NCI-H1092 (cell line): ENCODE data around the gene KIFAP3.

Experiments
- DNase-seq: peaks from one replicate; lab custom pipeline; 2025; lab: John Stamatoyannopoulos, UW

KIFAP3 gene

DNA sequence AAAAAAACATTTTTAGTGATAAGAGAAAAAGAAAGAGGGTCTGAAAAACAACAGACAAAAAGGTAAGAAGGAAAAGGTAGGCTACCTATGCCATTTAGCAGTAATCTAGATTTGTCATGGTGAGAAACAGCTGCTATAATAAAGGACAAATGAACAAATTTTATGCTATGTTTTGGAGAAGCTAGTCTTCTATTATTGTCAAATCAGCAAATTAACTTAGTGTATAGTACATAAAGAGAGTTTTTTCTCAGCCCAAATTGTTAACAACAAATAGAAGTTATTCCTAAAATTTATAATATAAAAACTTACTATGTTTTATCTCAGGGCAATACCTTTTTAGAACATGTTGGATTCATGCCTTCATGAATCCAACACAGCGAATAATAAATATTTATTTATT, 88.7 kb downstream of the KIFAP3 start:
- no peak for DNase-seq

DNA sequence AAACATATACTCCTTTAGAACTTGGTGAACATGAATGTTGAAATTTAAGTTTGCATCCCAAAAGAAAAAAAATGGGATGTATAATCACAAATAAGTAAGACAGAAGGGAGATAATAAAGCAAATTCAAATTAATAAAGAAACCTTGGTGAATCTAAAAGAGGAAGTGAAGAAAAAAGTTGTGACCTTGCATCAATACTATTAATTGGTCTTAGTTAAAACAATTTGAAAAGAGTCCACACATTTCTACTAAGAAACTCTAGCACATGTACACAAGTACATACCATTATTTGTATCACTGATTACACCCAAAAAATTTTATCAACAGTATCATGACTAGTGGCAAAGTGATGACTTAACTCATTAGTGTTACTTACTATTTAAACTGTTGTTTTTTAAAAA, 100.4 kb downstream of the KIFAP3 start:
- DNase-seq = no peak

DNA sequence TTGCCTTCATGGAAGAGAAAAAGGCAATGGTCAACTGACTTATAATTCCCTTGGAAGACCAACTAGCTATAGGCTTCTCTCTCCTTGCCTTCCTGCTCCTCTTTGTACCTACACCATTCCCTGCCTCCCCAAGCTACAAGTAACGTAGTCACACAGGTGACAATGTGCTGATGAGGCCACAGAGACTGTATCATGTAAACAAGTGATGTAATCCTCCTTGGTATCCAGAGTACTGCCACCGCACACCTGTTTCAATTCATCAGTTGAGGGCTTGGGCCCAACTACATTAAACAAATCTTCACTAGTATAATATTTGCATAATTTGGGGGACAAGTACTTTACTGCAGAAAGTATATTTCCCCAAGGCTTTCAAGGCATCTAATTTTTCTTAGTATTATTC, 104.4 kb downstream of the KIFAP3 start:
- DNase-seq = no peak

DNA sequence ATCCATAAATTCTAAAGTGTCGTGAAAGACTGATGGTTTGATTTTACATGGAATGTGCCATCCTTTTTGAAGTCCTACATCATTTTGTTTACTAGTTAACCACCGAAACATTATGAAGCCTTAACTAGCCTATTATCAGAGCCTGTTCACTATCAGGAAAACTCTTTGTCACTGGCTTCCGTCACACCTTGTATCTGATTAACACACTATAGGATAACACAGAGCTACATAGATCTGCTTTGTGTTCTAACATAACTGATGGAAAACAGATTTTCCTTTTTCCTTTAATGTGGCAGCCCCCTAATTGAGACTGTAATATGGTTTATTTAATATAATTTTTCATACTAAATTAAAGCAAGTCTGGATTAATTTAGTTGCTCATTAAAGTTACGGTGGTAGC, 106.3 kb downstream of the KIFAP3 start:
- no peak for DNase-seq

DNA sequence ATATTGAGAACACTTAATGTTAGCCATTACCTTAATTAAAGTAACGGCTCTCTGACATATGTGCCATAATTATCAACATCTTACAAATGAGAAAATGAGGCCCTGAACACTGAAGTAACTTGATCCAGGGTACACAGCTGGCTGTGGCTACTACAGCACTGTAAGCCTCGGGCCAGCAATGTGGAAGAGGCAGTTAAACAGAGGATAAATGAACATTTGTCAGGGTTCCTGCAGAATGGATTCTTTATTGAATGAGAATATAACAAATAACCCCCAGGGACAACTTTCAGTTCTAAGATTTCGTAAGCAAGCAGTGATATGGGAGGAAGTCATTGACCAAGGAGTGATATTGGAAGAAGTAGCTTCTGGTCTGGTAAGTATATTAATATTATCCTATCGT, 110.3 kb downstream of the KIFAP3 start:
- no peak for DNase-seq

DNA sequence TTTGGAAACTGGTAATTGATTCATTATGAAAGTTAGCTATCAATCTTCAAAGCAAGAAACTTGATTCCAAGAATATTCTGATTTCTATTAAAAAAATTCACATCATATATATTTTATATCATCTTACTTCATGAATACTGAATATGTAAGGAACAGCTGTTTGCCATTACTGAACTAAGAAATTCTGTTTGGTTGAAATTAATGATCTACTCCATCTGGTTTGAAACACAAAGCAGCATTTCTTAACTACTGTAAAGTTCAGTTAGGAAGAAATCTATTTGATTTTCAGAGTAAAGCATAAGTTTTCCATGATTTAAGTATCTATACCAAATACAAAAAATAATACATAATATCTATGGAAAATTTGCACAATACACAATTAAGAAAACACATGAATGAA, 114.8 kb downstream of the KIFAP3 start:
- DNase-seq = no peak

DNA sequence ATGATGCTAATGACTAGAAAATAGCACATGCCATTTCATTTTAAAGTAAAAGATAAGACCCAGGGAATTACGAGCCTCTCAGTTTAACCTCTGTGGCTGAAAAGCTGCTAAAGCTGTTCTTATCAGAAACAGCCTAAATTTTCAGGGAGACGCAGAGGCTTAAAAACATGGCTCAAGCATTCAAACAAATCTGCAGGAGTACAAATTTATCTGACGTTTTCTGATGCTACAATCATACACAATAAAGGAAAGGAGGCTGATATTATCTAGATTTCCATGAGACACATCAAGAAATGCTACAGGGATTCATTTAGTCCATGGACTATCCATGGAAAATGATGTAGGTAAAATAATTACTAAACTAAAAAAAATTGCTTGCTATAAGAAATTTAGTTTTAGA, 115.5 kb downstream of the KIFAP3 start:
- DNase-seq = no peak

DNA sequence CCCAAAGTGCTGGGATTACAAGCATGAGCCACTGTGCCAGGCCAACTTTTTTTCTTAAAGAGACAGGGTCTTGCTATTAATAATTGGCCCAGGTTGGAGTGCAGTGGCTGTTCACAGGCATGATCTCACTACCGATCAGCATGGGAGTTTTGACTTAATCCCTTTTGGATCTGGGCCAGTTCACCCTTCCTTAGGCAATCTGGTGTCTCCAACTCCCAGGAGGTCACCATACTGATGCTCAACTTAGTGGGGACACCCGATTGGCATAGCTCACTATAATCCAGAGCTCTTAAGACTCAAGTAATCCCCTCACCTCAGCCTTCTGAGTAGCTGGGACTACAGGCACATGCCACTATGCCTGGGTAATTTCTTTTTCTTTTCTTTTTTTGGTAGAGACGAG, 116.6 kb downstream of the KIFAP3 start:
- no peak for DNase-seq

DNA sequence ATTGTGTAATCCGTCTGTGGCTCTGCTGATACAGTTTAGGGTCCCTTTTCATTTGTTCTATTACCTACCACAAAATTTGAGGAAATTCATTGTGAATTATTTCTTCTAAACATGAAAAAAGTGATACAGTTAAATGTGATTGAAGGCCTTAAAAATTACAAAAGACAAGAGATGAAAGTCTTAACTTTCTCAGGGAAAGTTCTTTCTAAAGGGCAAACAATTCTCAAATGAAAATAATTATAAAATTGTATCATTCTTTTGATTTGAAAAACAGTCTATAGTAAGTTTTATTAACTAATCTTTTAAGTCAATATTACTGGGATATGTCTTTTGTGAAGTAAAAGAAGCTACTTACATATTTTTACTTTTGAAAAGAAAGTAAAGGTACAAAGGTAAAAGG, 123.4 kb downstream of the KIFAP3 start:
- DNase-seq = no peak

DNA sequence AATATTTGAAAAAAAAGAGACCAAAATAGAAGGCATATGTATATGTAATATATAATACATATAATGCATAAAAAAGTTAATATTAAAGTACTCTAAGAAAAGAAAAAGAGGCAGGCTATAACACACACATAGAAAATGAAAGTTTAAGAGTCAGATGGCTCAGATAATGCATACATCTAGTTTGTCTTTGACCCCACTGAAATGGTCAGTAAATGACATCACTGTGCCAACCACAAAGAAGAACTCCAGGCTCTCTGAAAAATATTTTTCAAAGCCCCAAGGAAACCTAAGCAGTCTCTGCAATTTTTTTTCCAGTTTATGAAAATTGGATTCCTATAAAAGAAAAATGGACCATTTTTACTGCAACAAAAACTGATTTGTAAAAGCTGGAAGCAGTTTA, 125.4 kb downstream of the KIFAP3 start:
- DNase-seq = no peak

DNA sequence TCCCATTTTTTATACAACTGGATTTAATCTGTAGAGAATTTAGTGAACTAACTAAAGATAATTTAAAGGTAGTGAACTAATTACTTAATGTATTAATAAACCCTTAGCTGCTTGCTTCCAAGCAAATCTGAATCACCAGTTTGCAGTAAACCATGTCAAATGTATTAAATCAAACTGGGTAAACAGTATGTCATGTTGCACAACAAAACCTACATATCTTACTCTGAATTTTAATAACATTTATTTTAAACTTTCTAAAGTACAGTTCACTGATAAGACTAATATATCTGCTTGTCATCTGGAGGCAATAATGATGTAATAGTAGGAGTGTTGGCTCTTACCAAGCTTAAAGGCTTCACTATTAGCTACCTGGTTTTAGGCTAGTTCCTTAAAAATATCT, 128.3 kb downstream of the KIFAP3 start:
- DNase-seq = no peak

DNA sequence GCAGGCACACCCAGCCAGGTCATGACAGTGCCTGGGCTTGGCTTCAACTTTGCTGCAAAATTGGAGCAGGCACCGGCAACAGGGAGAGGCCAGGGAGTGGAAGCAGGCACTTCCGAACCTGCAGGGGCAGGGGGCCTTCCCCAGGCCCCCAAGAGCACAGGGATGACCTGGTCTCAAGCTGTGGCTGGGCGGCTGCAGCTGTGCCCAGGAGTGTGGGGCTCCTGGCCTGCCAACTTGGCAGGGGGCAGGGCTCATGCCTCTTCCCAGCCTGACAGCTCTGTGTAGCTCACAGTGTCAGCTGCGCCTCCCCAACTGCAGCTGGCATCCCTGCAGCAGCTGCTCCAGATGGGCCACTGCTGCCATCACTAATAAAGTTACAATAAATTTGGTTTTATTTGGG, 129.3 kb downstream of the KIFAP3 start:
- no peak for DNase-seq

DNA sequence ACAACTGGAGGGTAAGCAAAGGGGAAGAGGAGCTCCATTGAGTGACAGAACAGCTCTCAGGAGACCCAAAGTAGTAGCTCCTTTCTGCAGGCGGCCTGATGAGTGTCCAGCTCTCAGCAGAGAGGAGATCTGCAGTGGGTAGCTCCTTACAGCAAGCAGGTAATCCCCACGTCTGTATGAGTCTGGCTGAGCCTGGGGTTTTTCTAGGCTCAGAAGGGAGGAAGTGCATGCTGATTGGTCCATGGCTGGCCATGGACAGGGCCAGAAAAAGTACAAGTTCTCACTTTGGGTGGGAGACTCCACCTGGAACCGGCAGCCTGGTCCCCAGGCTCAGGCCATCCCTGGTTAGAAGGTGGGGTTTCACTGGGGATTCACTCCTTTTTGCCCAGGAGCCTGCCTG, 129.9 kb downstream of the KIFAP3 start:
- DNase-seq = no peak

DNA sequence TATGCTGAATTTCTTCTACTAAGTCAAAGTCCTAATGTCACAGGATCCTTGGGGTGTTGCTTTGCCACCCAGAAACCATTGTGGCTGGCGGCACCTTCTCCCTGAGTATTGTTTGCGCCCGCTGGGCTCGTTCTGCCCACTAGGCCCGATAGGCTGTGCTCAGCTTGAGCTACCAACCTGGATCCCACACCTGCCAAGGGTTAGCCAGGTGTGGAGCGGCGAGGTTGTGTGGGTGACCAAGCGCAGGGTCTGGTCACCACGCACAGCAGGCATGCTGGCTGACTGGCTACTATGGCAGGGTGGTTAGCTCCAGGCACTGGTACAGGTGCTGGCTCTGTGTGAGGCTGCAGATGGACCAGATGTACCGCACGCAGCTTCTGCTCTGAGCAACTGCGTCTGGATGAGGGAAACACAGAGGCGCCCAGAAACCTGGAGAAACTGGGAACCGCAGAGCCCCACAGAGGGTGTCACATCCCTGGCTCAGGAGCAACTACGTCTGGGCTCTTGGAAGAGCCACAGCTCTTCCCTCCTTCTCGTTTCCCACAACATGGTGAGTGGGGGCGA, 130.4 kb downstream of the KIFAP3 start:
- DNase-seq = no peak

DNA sequence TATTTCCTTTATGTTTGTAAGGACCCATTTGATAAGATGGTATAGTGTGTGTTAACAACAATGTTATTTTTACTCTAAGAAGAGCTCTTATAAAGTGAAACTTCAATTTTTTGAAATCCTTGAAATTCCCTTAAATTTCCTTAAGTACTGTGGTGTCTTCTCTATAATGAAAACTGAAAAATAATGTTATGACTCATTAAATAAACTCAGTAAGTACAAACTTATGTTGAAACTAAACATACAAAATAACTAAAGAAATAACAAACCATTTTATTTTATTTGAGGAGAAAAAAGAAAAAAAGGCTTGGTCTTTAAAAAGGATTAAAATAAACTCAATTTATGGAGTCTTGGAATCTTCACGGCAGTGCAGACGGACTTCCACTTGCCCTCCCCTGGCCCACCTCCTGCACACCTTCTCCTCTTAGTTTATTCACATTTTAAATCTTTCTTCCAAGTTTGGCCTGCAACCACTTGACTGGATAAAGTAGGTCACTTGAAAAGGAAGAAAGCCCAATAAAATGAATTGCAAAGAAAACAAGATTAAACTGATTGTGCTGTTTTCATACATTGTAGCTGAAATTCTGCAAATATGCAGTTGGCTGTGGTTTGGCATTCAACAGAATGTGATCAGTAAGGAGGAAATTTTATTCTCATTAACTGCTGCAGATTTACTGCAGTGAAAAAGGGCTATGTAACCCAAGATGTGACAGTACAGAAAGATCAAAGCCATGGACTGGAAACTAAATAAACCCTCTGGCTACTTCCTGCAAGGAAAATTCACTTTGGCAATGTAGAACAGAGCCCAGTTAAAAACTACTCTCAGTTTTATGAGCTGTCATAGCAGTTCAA, 132.3 kb downstream of the KIFAP3 start:
- no peak for DNase-seq

DNA sequence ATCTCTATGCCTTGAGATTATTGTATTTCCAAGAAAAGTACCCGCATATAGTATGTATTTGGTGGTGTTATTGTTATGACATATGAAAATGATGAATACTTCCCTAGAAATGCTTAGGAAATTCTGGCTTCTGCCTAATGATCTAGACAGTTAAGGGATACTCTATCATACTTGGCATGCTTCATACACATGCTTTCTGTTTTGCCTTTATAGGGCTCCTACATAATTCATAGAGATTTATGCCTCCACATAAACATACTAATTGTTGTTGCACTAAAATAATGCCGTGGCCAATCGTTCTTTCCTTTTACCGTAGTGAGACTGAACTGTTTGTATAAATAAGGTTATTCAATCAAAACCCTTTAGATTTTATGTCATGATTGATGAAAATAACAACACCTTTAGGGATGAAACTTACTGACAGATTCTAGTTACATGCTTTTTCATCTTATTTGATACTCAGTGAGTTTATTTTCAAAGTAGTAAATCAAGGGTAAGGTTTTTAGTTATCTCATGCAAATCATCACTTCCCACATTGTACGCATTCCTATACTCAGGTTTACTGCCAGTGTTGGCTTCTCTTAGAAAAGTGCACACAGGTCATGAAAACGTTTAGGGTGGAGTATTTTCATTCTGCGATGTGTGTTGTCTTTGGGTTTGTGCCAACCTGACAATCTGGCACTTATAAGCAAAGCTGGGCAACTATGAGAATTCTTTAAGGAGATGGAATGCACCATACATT, 140.3 kb downstream of the KIFAP3 start:
- DNase-seq = no peak

DNA sequence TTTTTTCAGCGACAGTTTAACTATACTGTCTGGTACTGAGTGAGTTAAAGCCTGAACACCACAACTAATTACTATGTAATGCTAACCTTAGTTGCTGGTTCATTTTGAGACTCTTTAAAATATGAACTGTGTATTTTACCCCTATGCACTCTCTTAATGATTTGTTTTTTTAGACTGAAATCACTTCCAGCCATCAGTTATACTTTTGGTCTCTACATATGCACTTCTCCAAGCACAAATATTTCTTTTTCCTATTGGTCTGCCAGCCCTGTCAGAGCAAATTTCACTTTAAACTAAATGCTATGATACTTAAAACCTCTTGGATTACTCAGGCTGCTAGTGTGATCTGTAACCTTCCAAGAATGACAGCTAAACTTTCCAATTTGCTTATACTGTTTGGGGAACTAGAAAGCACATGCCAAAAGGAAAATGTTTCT, 142.7 kb downstream of the KIFAP3 start:
- no peak for DNase-seq

DNA sequence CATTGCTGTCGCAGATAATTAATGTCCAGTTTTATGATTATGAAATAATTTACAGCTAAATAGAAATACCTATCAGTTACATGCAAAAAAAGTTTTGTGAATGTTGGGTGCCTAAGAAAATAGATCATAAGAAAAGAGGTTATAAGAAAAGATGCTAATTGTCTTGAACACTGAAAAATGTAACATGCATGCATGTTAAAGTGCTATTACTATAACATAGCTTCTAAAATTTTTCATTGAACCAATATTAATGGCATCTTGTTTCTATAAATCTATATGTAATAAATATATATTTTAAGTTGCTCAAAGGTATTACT, 145.3 kb downstream of the KIFAP3 start:
- DNase-seq = no peak

DNA sequence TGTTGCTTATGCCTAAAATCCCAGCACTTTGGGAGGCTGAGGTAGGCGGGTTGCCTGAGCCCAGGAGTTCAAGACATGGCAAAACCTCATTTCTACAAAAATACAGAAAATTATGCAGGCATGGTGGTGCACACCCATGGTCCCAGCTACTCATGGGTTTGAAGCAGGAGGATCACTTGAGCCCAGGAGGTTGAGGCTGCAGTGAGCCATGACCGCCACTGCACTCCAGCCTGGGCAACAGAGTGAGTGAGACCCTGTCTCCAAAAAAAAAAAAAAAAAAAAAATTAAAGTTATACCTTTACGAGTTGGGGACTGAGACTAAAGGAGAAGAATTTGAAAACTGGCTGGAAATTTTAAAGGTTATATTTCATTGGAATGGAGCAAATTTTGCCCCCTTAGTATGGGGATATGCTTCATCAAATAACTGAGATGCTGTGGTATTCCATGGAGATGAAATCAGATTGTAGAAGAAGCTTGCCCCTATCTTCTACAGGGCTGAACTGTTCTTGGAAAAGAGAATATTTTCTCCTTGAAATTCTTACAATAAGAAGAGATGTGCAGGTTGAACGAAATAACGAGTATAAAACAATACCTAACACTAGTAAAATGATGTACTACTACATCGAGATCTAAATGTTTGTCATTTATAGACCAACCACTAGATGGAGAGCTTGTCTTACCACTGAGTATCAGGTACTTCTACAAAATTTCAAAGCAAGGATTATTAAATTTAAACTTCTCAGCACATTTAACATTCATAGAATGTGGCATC, 145.9 kb downstream of the KIFAP3 start:
- peak; percentile 6 for DNase-seq

DNA sequence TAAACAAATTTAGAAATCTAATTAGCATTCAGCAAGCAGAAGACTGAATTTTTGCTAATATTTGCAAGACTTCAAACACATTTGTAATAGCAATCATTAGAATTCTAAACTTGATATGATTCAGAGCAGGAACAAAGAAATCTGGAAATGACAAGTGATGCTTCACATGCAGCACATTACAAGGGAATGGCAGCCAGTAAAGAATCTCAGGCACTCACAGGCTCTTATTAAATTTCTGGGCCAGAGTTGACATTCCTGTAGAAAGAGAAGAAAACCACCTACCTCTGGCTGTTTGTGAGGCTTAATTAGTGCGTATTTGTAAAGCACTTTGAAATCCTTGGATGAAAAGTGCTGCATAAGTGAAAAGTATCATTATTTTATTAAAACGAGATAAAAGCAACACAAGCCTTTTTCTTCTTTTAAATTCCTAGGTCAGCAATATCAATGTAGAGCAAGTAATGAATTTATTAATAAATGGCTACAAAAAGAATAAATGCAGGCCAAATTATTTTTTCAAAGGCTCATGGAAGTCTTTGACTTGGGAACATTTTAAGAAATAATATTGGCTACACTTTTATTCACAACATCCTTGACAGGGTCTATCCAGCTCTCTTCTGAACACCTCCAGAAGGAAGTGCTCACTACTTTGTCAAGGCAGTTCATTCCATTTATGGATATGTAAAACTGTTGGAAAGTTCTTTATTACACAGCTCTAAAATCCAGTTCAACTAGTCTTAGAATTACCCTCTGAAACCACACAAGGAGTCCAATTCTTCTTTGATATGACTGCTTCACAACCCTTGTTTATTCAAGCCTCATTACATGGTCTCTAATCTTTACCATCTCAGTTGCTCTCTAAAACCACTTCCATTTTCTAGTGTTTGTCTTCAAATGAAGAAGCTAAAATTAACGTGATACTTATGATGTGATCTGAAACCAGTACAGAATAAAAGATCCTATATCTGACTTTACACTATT, 148.7 kb downstream of the KIFAP3 start:
- no peak for DNase-seq

DNA sequence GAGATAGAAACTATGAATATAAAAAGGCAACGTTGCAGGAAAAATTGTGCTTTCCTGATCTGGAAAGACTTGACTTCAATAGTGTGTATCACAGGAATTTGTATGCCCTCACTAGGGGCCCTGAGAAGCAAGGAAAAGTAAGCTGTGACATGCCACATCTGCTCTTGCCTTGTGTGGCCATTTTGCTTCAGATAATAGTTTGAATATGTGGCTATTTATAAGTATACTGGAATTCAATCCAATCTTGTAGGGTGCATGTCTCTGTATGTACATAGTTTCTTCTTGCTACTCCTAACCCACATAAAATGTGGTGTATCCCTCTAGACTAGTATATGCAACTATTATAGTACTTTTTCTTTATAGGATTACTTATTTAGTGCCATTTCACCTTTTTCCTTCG, 149.7 kb downstream of the KIFAP3 start:
- no peak for DNase-seq
